Mesenchymal stem cell (in vitro differentiated cells and primary cell): ENCODE measurements around the gene BICD1.

Experiments used
- DNase-seq: peaks from one replicate; pipeline ENCODE4 v3.0.0-alpha.2; 2013
- H2AFZ ChIP-seq: one replicate; pipeline ENCODE4 v1.6.1; 2013; ENCODE audit warnings: low read depth, mild to moderate bottlenecking, control low read depth, inconsistent platforms, low read length, moderate library complexity
- H2AK5ac ChIP-seq: 2 replicates; pipeline ENCODE4 v1.6.1; 2013; ENCODE audit warnings: low read length, moderate library complexity, mild to moderate bottlenecking, inconsistent platforms; ENCODE audit not compliant: severe bottlenecking
- H2BK120ac ChIP-seq: one replicate; pipeline ENCODE4 v1.6.1; 2013; ENCODE audit warnings: low read depth, mild to moderate bottlenecking, inconsistent platforms, low read length, moderate library complexity
- H2BK12ac ChIP-seq, 2 experiments: one replicate each; pipeline ENCODE4 v1.6.1; 2013; ENCODE audit warnings: inconsistent platforms in 2 of 2, low read length in 2 of 2, mild to moderate bottlenecking in 2 of 2, moderate library complexity in 2 of 2, control low read depth in 1 of 2
- H2BK15ac ChIP-seq: one replicate; pipeline ENCODE4 v1.6.1; 2013; ENCODE audit warnings: mild to moderate bottlenecking, low read depth, inconsistent platforms; ENCODE audit not compliant: poor library complexity, severe bottlenecking
- H2BK5ac ChIP-seq: 2 replicates; pipeline ENCODE4 v1.6.1; 2013; ENCODE audit warnings: low read depth, mild to moderate bottlenecking, low read length, control low read depth, inconsistent platforms; ENCODE audit not compliant: poor library complexity, severe bottlenecking
- H3K14ac ChIP-seq, 2 experiments: one replicate each; pipeline ENCODE4 v1.6.1; 2013; ENCODE audit warnings: inconsistent platforms in 2 of 2, low read length in 2 of 2, control low read depth in 1 of 2, mild to moderate bottlenecking in 1 of 2, moderate library complexity in 1 of 2
- H3K18ac ChIP-seq, 2 experiments: one replicate each; pipeline ENCODE4 v1.6.1; 2013; ENCODE audit warnings: inconsistent platforms in 2 of 2, low read length in 2 of 2, control low read depth in 1 of 2, low read depth in 1 of 2, mild to moderate bottlenecking in 1 of 2
- H3K23ac ChIP-seq, 2 experiments: one replicate each; pipeline ENCODE4 v1.6.1; 2013; ENCODE audit warnings: inconsistent platforms in 2 of 2, low read length in 2 of 2, mild to moderate bottlenecking in 2 of 2, moderate library complexity in 2 of 2, control low read depth in 1 of 2
- H3K27ac ChIP-seq: 2 replicates; pipeline ENCODE4 v1.5.1; 2013; ENCODE audit warnings: mild to moderate bottlenecking, moderate library complexity, low read length, control low read depth, inconsistent platforms; ENCODE audit not compliant: poor library complexity, severe bottlenecking
- H3K27me3 ChIP-seq, 2 experiments: 2 replicates each; pipeline versions ENCODE4 v1.6.1 to v1.7.0; 2013; ENCODE audit warnings: low read length in 2 of 2, mild to moderate bottlenecking in 2 of 2, moderate library complexity in 2 of 2, control low read depth in 1 of 2, inconsistent platforms in 1 of 2; ENCODE audit not compliant: control insufficient read depth in 1 of 2, insufficient read depth in 1 of 2
- H3K36me3 ChIP-seq, 2 experiments: 2 replicates each; pipeline versions ENCODE4 v1.6.1 to v1.7.0; 2013; ENCODE audit warnings: low read length in 2 of 2, control low read depth in 1 of 2, inconsistent platforms in 1 of 2, low read depth in 1 of 2, mild to moderate bottlenecking in 1 of 2; ENCODE audit not compliant: insufficient read depth in 2 of 2, control insufficient read depth in 1 of 2
- H3K4ac ChIP-seq, 2 experiments: one replicate each; pipeline ENCODE4 v1.6.1; 2013; ENCODE audit warnings: inconsistent platforms in 2 of 2, low read length in 2 of 2, mild to moderate bottlenecking in 2 of 2, moderate library complexity in 2 of 2, control low read depth in 1 of 2, low read depth in 1 of 2
- H3K4me1 ChIP-seq: 2 replicates; pipeline ENCODE4 v1.6.1; 2013; ENCODE audit warnings: low read depth, low read length, control low read depth; ENCODE audit not compliant: control insufficient read depth, insufficient read depth
- H3K4me2 ChIP-seq: 2 replicates; pipeline ENCODE4 v1.6.1; 2013; ENCODE audit warnings: low read length, mild to moderate bottlenecking, inconsistent platforms; ENCODE audit not compliant: poor library complexity, severe bottlenecking
- H3K4me3 ChIP-seq, 2 experiments: 2 replicates each; pipeline versions ENCODE4 v1.5.1 to v1.7.0; 2013; ENCODE audit warnings: low read length in 2 of 2, mild to moderate bottlenecking in 2 of 2, control low read depth in 1 of 2, low read depth in 1 of 2; ENCODE audit not compliant: insufficient read depth in 1 of 2
- H3K79me1 ChIP-seq: replicated peaks from 2 replicates; pipeline ENCODE4 v1.6.1; 2013; ENCODE audit warnings: mild to moderate bottlenecking, control low read depth, low read length, inconsistent platforms; ENCODE audit not compliant: poor library complexity, severe bottlenecking
- H3K9ac ChIP-seq: 2 replicates; pipeline ENCODE4 v1.7.0; 2013; ENCODE audit warnings: mild to moderate bottlenecking, low read length, moderate library complexity
- H3K9me3 ChIP-seq: 2 replicates; pipeline ENCODE4 v1.7.0; 2013; ENCODE audit warnings: mild to moderate bottlenecking, low read length; ENCODE audit not compliant: control insufficient read depth
- H4K8ac ChIP-seq: one replicate; pipeline ENCODE4 v1.6.1; 2013; ENCODE audit warnings: inconsistent platforms, mild to moderate bottlenecking, low read length, moderate library complexity
- H4K91ac ChIP-seq: one replicate; pipeline ENCODE4 v1.6.1; 2013; ENCODE audit warnings: mild to moderate bottlenecking, low read length, inconsistent platforms
- WGBS: methylation state at CpG from one replicate; pipeline ENCODE4 v1.1.7; 2013; ENCODE audit warnings: mixed read lengths; 5-methylcytosine and 5-hydroxymethylcytosine counted together

Gene BICD1

DNA sequence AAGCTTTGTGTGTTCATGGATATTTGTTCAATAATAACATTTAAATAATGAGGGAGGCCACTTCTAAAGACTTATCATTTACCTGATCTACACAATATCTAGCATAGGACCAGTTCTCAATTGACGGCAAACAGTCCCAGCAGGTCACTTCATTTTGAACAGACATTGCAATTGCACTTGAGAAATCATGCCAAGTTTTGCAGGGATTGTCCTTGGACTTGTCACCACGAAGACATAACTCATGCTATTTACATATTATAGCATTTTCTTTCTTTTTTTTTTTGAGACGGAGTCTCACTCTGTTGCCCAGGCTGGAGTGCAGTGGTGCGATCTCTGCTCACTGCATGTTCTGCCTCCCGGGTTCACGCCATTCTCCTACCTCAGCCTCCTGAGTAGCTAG, 34.5 kb upstream of the BICD1 start:
- no peaks in the 10 kb centered on the region for H3K79me1 ChIP-seq
- no peak overlapping the region for H3K14ac ChIP-seq
- no peak overlapping the region for H3K23ac ChIP-seq
- H3K4me2 ChIP-seq: no peak overlapping the region
- H3K4me3 ChIP-seq: no peak overlapping the region
- H2BK15ac ChIP-seq: no peak overlapping the region
- no peak overlapping the region for H3K4ac ChIP-seq
- H4K91ac ChIP-seq: no peak overlapping the region
- no peak overlapping the region for H2BK5ac ChIP-seq
- no peak overlapping the region for H2AK5ac ChIP-seq
- H2BK120ac ChIP-seq: no peak overlapping the region
- no peak overlapping the region for H2AFZ ChIP-seq
- peaks cover 4% of the 10 kb centered on the region for H3K4me1 ChIP-seq
- no peaks in the 10 kb centered on the region for H3K9me3 ChIP-seq
- no peak overlapping the region for H4K8ac ChIP-seq
- peaks cover 0 to 2% of the 10 kb centered on the region in 2 experiments for H3K27me3 ChIP-seq
- H3K18ac ChIP-seq: no peak overlapping the region
- WGBS: 87% methylated on average over 4 of the region's 6 CpGs
- no peak overlapping the region for H2BK12ac ChIP-seq
- no peaks in the 10 kb centered on the region for H3K36me3 ChIP-seq
- no peak overlapping the region for H3K9ac ChIP-seq
- no peak overlapping the region for H3K27ac ChIP-seq
- DNase-seq: no peak

- Histone ChIP-seq H3K14ac (no peak overlapping the region), H3K18ac (no peak overlapping the region), H3K4me3 (no peak overlapping the region), H2BK15ac (no peak overlapping the region), H4K91ac (no peak overlapping the region), H2BK5ac (no peak overlapping the region), H3K27me3 (peaks cover 0 to 2% of the 10 kb centered on the region in 2 experiments), H2AFZ (no peak overlapping the region), H3K4me1 (peaks cover 2% of the 10 kb centered on the region), H3K23ac (no peak overlapping the region), H3K4ac (no peak overlapping the region), H2BK120ac (no peak overlapping the region), H3K9ac (no peak overlapping the region), H2BK12ac (no peak overlapping the region), H3K4me2 (no peak overlapping the region), H3K27ac (no peak overlapping the region), H3K9me3 (no peaks in the 10 kb centered on the region), H3K36me3 (no peaks in the 10 kb centered on the region), H4K8ac (no peak overlapping the region), H2AK5ac (no peak overlapping the region), H3K79me1 (no peaks in the 10 kb centered on the region)
- no peak for DNase-seq
These were observed 32.2 kb upstream of the BICD1 start for GRCh38 chr12:32074432-32074831.

- no peak overlapping the region for H4K91ac ChIP-seq
- H2AK5ac ChIP-seq: no peak overlapping the region
- no peak overlapping the region for H3K9ac ChIP-seq
- H2BK15ac ChIP-seq: no peak overlapping the region
- no peak overlapping the region for H3K4ac ChIP-seq
- H3K14ac ChIP-seq: no peak overlapping the region
- no peak overlapping the region for H2BK12ac ChIP-seq
- no peak overlapping the region for H2BK5ac ChIP-seq
- no peak overlapping the region for H3K23ac ChIP-seq
- no peak overlapping the region for H3K4me2 ChIP-seq
- H2BK120ac ChIP-seq: no peak overlapping the region
- 88% methylated on average over 4 of the region's 4 CpGs for WGBS
- H4K8ac ChIP-seq: no peak overlapping the region
- peaks cover 0 to 2% of the 10 kb centered on the region in 2 experiments for H3K27me3 ChIP-seq
- H2AFZ ChIP-seq: no peak overlapping the region
- H3K4me1 ChIP-seq: no peaks in the 10 kb centered on the region
- H3K4me3 ChIP-seq: no peak overlapping the region
- H3K36me3 ChIP-seq: no peaks in the 10 kb centered on the region
- H3K9me3 ChIP-seq: no peaks in the 10 kb centered on the region
- H3K27ac ChIP-seq: no peak overlapping the region
- no peak for DNase-seq
- no peak overlapping the region for H3K18ac ChIP-seq
- no peaks in the 10 kb centered on the region for H3K79me1 ChIP-seq
These were observed 29.7 kb upstream of the BICD1 start for GRCh38 chr12:32076941-32077340.

DNA sequence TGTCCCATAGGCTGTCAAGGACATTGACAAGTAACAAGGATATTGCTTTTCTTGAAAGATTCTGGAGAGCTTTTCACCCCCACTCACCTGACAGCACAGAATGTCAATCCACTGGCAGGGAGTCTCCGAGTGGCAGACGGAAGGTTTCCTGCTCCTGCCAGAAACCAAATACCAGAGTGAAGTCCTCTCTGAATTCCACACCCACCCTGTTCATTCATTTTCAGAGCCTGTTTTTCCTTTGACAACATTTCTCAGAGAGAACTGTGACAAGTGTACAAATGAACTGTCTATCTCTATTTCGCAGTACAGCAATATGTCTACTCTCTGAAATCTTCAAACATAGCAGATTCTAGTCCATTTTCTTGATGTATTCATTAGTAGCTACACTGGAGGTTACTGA, 26.2 kb upstream of the BICD1 start:
- no peak for DNase-seq
- H3K36me3 ChIP-seq: no peaks in the 10 kb centered on the region
- no peak overlapping the region for H4K8ac ChIP-seq
- peaks cover 5% of the 10 kb centered on the region for H3K4me1 ChIP-seq
- H3K27me3 ChIP-seq: peaks cover 0 to 2% of the 10 kb centered on the region in 2 experiments
- no peak overlapping the region for H4K91ac ChIP-seq
- no peak overlapping the region for H2BK5ac ChIP-seq
- H2AK5ac ChIP-seq: no peak overlapping the region
- H3K27ac ChIP-seq: no peak overlapping the region
- no peaks in the 10 kb centered on the region for H3K9me3 ChIP-seq
- H3K79me1 ChIP-seq: no peaks in the 10 kb centered on the region
- H3K4me3 ChIP-seq: no peak overlapping the region
- no peak overlapping the region for H2AFZ ChIP-seq
- no peak overlapping the region for H3K23ac ChIP-seq
- no peak overlapping the region for H2BK120ac ChIP-seq
- no peak overlapping the region for H3K4ac ChIP-seq
- 73% methylated on average over 3 of the region's 3 CpGs for WGBS
- no peak overlapping the region for H3K4me2 ChIP-seq
- H3K14ac ChIP-seq: no peak overlapping the region
- H3K18ac ChIP-seq: no peak overlapping the region
- H2BK12ac ChIP-seq: no peak overlapping the region
- no peak overlapping the region for H2BK15ac ChIP-seq
- H3K9ac ChIP-seq: no peak overlapping the region
